BE2C (cell line): ENCODE measurements around the gene OAS2.

Experiments
- DNase-seq: peaks from one replicate; pipeline ENCODE4 v3.0.0-alpha.2; 2020
- H3K27me3 ChIP-seq: fragments of 250-450 bp; sonication (Bioruptor Pico); 2 replicates; pipeline ENCODE4 v1.5.1; 2020; ENCODE audit warnings: mild to moderate bottlenecking
- H3K36me3 ChIP-seq: fragments of 250-450 bp; sonication (Bioruptor Pico); 2 replicates; pipeline ENCODE4 v1.5.1; 2020; ENCODE audit warnings: mild to moderate bottlenecking
- H3K4me1 ChIP-seq: fragments of 250-450 bp; sonication (Bioruptor Pico); 2 replicates; pipeline ENCODE4 v1.5.1; 2020
- H3K4me3 ChIP-seq: 2 replicates; pipeline ENCODE4 v1.5.1; 2011; ENCODE audit warnings: low read depth, low read length
- H3K9me3 ChIP-seq: fragments of 250-450 bp; sonication (Bioruptor Pico); 2 replicates; pipeline ENCODE4 v1.5.1; 2020
- CTCF ChIP-seq: IDR thresholded peaks from 2 replicates; pipeline ENCODE4 v1.5.1; 2012; ENCODE audit warnings: mild to moderate bottlenecking, low read depth, low read length

Gene OAS2

GRCh38 chr12:112961074-112961473 lies 17.2 kb upstream of the OAS2 start:
- peaks cover 68% of the 10 kb centered on the region for H3K36me3 ChIP-seq
- no peak overlapping the region for H3K4me3 ChIP-seq
- no peaks in the 10 kb centered on the region for H3K4me1 ChIP-seq
- H3K27me3 ChIP-seq, result no peaks in the 10 kb centered on the region
- no peak for DNase-seq
- peaks cover 11% of the 10 kb centered on the region; the same call in 1 of the 2 replicates for H3K9me3 ChIP-seq
- no peak for TF ChIP-seq CTCF

- Histone ChIP-seq H3K4me3 (no peak overlapping the region), H3K9me3 (peaks cover 11% of the 10 kb centered on the region; the same call in 1 of the 2 replicates), H3K27me3 (no peaks in the 10 kb centered on the region), H3K36me3 (peaks cover 71% of the 10 kb centered on the region), H3K4me1 (no peaks in the 10 kb centered on the region)
- no peak for DNase-seq
- no peak for TF ChIP-seq CTCF
These were observed 16.8 kb upstream of the OAS2 start for GRCh38 chr12:112961536-112961935.

- no peak overlapping the region for H3K4me3 ChIP-seq
- no peak for DNase-seq
- H3K4me1 ChIP-seq, result no peaks in the 10 kb centered on the region
- peaks cover 81% of the 10 kb centered on the region for H3K36me3 ChIP-seq
- TF ChIP-seq CTCF, result no peak
- peaks cover 11% of the 10 kb centered on the region; the same call in 1 of the 2 replicates for H3K9me3 ChIP-seq
- no peaks in the 10 kb centered on the region for H3K27me3 ChIP-seq
These were observed 15.8 kb upstream of the OAS2 start for GRCh38 chr12:112962561-112962960.

- peaks cover 87% of the 10 kb centered on the region for H3K36me3 ChIP-seq
- TF ChIP-seq CTCF, result no peak
- H3K27me3 ChIP-seq, result no peaks in the 10 kb centered on the region
These were observed 15.0 kb upstream of the OAS2 start for GRCh38 chr12:112963227-112963861.

GRCh38 chr12:112964067-112964670 lies 14.2 kb upstream of the OAS2 start:
- H3K9me3 ChIP-seq, result peaks cover 4% of the 10 kb centered on the region; the same call in 1 of the 2 replicates
- H3K36me3 ChIP-seq, result peaks cover 81% of the 10 kb centered on the region
- no peak for DNase-seq
- no peak overlapping the region for H3K4me3 ChIP-seq
- no peaks in the 10 kb centered on the region for H3K4me1 ChIP-seq
- H3K27me3 ChIP-seq, result no peaks in the 10 kb centered on the region
- no peak for TF ChIP-seq CTCF

More at GRCh38 chr12:112963227-112963861, 15.0 kb upstream of the OAS2 start:
- DNase-seq, result no peak
- Histone ChIP-seq H3K4me3 (no peak overlapping the region), H3K9me3 (peaks cover 10% of the 10 kb centered on the region; the same call in 1 of the 2 replicates), H3K4me1 (no peaks in the 10 kb centered on the region)

- peaks cover 82% of the 10 kb centered on the region for H3K36me3 ChIP-seq
- H3K4me3 ChIP-seq, result no peak overlapping the region
- no peaks in the 10 kb centered on the region for H3K4me1 ChIP-seq
- no peak for DNase-seq
- H3K9me3 ChIP-seq, result no peaks in the 10 kb centered on the region
- no peaks in the 10 kb centered on the region for H3K27me3 ChIP-seq
- no peak for TF ChIP-seq CTCF
These were observed 13.4 kb upstream of the OAS2 start for GRCh38 chr12:112964915-112965314.
